NOMO-1 (cell line): ENCODE results near the gene AURKAIP1.

Source experiments
- DNase-seq, 2 experiments: peaks; one replicate each; lab custom pipeline; 2025; ENCODE audit not compliant: unreplicated experiment in 2 of 2; lab: John Stamatoyannopoulos, UW

Gene AURKAIP1

GRCh38 chr1:1361982-1362423 is 13.0 kb downstream of the AURKAIP1 start:
- no peak for DNase-seq

- DNase-seq: no peak
Observed at GRCh38 chr1:1361233-1361981, 13.6 kb downstream of the AURKAIP1 start.

GRCh38 chr1:1360506-1361169 is 14.4 kb downstream of the AURKAIP1 start:
- DNase-seq: no peak

GRCh38 chr1:1359664-1360468 is 15.1 kb downstream of the AURKAIP1 start:
- DNase-seq: no peak

GRCh38 chr1:1359308-1359663 is 15.7 kb downstream of the AURKAIP1 start:
- no peak for DNase-seq

GRCh38 chr1:1358433-1359271 is 16.4 kb downstream of the AURKAIP1 start, which contains the start of gene MXRA8:
TSS of gene MXRA8 (minus strand) at chr1:1358555. CDS start at chr1:1358504, 51 bp downstream.
- DNase-seq: peak in 1 of 2 experiments; percentile 30

- no peak for DNase-seq
Observed at GRCh38 chr1:1357871-1358432, 17.1 kb downstream of the AURKAIP1 start.

GRCh38 chr1:1356796-1357401 is 18.1 kb downstream of the AURKAIP1 start:
- DNase-seq: no peak

GRCh38 chr1:1356166-1356795 is 18.7 kb downstream of the AURKAIP1 start:
- DNase-seq: no peak

- peak; percentile 34 to 48 for DNase-seq
Observed at GRCh38 chr1:1355416-1355815, 19.6 kb downstream of the AURKAIP1 start.

- DNase-seq: no peak
Observed at GRCh38 chr1:1354271-1355247, 20.4 kb downstream of the AURKAIP1 start.

- DNase-seq: no peak
Observed at GRCh38 chr1:1353389-1354151, 21.4 kb downstream of the AURKAIP1 start.

GRCh38 chr1:1352786-1353388 is 22.1 kb downstream of the AURKAIP1 start:
- DNase-seq: no peak

GRCh38 chr1:1351511-1352427 is 23.2 kb downstream of the AURKAIP1 start:
- no peak for DNase-seq

GRCh38 chr1:1349256-1350012 is 25.6 kb downstream of the AURKAIP1 start, which contains the start of gene DVL1:
TSS of gene DVL1 (minus strand) at chr1:1349418. CDS start at chr1:1349065, 353 bp downstream.
- peak; percentile 18 to 68 for DNase-seq
